Rectal smooth muscle tissue (tissue), 1 donor: ENCODE results near the gene VPS11.

Source experiments
- H3K27ac ChIP-seq: one replicate; pipeline ENCODE4 v1.7.0; 2013; ENCODE audit warnings: low read depth, low read length, inconsistent platforms
- H3K27me3 ChIP-seq: one replicate; pipeline ENCODE4 v1.7.0; 2013; ENCODE audit warnings: low read length; ENCODE audit not compliant: control insufficient read depth, insufficient read depth
- H3K36me3 ChIP-seq: one replicate; pipeline ENCODE4 v1.7.0; 2013; ENCODE audit warnings: low read length; ENCODE audit not compliant: control insufficient read depth, insufficient read depth
- H3K4me1 ChIP-seq: one replicate; pipeline ENCODE4 v1.7.0; 2013; ENCODE audit warnings: low read length; ENCODE audit not compliant: control insufficient read depth, insufficient read depth
- H3K4me3 ChIP-seq: one replicate; pipeline ENCODE4 v1.7.0; 2013; ENCODE audit warnings: low read length
- H3K9ac ChIP-seq: one replicate; pipeline ENCODE4 v1.7.0; 2013; ENCODE audit warnings: low read length

VPS11 gene

DNA sequence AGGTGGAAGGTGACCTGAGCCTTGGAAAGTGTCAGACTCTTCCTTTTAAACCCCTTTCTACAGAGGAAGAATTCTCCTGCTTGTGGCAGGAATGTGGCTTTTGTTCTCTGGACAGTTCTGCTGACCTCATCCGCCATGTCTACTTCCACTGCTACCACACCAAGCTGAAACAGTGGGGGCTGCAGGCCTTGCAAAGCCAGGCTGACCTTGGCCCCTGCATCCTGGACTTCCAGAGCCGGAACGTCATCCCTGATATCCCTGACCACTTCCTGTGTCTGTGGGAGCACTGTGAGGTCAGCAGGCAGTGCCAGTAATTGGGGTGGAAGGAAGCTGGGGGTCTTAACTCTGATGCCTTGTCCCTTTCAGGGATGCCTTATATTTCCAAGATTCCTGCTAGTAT, 63.0 kb downstream of the VPS11 start:
- Histone ChIP-seq H3K27ac (no peak overlapping the region), H3K4me1 (no peaks in the 10 kb centered on the region), H3K4me3 (no peak overlapping the region), H3K36me3 (peaks cover 31% of the 10 kb centered on the region), H3K9ac (no peak overlapping the region), H3K27me3 (no peaks in the 10 kb centered on the region)
